Endothelial cell of umbilical vein (primary cell): ENCODE results near the gene DIAPH2.

Source experiments
- EZH2 ChIP-seq: IDR thresholded peaks from 2 replicates; pipeline ENCODE4 v1.6.1; 2012; ENCODE audit warnings: borderline replicate concordance, low read depth, mild to moderate bottlenecking, moderate library complexity, low read length, inconsistent platforms; ENCODE audit not compliant: severe bottlenecking
- POLR2A ChIP-seq: IDR thresholded peaks from 2 replicates; pipeline ENCODE4 v1.6.1; 2012; ENCODE audit warnings: low read depth, mild to moderate bottlenecking, control low read depth, low read length

DNA sequence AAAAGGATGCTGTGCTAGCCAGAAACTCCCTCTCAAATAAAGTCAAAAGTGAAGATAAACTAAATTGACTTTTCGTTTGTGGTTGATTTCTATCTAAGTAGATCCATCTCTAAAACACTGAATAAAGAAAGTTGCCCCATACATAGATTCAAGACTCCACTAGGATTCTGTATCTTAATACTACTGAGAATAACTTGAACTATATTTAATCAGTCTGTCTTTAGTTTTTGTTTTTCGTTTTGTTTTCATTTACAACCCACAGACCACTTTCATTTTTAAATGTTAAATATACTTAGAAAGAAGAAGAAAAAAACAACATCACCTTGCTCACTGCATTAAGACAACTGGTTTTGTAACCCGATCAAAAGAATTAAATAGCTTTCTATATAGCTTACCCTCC lies 854.1 kb downstream of the DIAPH2 start:
- no peak for TF ChIP-seq EZH2
- TF ChIP-seq POLR2A: no peak
